Suprapubic skin (tissue), 3 donors: ENCODE measurements around the gene MTHFSD.

ENCODE experiments used
- POLR2A ChIP-seq, 2 donors: fragments of 450-650 bp; IDR thresholded peaks; one replicate each; pipeline ENCODE4 v1.6.1; 2017; ENCODE audit warnings: antibody characterized with exemption in 2 of 2, mild to moderate bottlenecking in 2 of 2, moderate library complexity in 2 of 2
- TF ChIP-seq, protein P1 (sequence below), 2 donors: fragments of 200-600 bp in 1 of 2; fragments of 450-650 bp in 1 of 2; sonication (generic) in 1 of 2; IDR thresholded peaks; one replicate each; pipeline ENCODE4 v1.5.1; 2016 to 2019; ENCODE audit warnings: antibody characterized with exemption in 2 of 2, mild to moderate bottlenecking in 1 of 2, moderate library complexity in 1 of 2

DNA sequence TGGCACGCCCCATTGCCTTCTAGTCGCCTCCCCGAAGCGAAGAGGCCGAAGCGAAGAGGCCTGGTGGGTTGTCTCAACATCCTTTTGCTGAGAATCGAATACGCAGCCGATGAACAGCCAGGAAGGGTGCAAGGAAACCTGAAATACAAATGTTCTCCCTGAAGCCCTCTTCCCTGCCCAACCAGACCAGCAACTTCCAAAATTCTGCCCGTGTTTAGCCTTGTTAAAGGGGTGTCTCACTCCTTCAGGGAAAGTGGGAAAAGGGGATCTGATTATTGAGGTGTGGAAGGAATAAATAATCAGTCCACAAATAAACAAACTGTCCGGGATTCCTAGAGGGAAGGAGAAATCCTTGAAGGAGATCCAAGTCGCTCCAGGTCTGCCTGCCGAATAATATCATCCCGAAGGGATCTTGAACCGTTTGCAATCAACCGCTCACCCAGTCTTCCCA is 10.2 kb upstream of the MTHFSD start:
- TF ChIP-seq, protein P1, sequence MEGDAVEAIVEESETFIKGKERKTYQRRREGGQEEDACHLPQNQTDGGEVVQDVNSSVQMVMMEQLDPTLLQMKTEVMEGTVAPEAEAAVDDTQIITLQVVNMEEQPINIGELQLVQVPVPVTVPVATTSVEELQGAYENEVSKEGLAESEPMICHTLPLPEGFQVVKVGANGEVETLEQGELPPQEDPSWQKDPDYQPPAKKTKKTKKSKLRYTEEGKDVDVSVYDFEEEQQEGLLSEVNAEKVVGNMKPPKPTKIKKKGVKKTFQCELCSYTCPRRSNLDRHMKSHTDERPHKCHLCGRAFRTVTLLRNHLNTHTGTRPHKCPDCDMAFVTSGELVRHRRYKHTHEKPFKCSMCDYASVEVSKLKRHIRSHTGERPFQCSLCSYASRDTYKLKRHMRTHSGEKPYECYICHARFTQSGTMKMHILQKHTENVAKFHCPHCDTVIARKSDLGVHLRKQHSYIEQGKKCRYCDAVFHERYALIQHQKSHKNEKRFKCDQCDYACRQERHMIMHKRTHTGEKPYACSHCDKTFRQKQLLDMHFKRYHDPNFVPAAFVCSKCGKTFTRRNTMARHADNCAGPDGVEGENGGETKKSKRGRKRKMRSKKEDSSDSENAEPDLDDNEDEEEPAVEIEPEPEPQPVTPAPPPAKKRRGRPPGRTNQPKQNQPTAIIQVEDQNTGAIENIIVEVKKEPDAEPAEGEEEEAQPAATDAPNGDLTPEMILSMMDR (IDR thresholded peaks at IDR 0.05): no peak
- TF ChIP-seq POLR2A (IDR thresholded peaks at IDR 0.05): no peak
